Upper lobe of left lung (tissue), 4 donors: ENCODE results near the gene KCNQ2.

Experiments used
- CTCF ChIP-seq, 6 experiments: fragments of 450-650 bp in 4 of 6; fragments of 200-600 bp in 2 of 6; sonication (generic) in 2 of 6; IDR thresholded peaks; one replicate each; pipeline ENCODE4 v1.5.1; 2016 to 2019; ENCODE audit warnings: antibody characterized with exemption in 6 of 6
- EP300 ChIP-seq, 4 donors: sonication (generic); formaldehyde crosslinking; IDR thresholded peaks; one replicate each; pipeline ENCODE4 v1.5.1; 2017; ENCODE audit warnings: antibody characterized with exemption in 4 of 4, control low read depth in 2 of 4

- TF ChIP-seq CTCF (IDR thresholded peaks at IDR 0.05): no peak
- TF ChIP-seq EP300 (IDR thresholded peaks at IDR 0.05): no peak
Observed at GRCh38 chr20:63466250-63466825, 6.1 kb downstream of the KCNQ2 start.
